ENCODE data around the gene DLL3.

- no peak for TF ChIP-seq CTCF (IDR thresholded peaks at IDR 0.05)
- no peak for TF ChIP-seq POLR2AphosphoS5 (IDR thresholded peaks at IDR 0.05)
- no peak for TF ChIP-seq EP300 (IDR thresholded peaks at IDR 0.05)
Observed at GRCh38 chr19:39500543-39500942, 1.8 kb downstream of the DLL3 start.
